ENCODE data around the gene SLC10A2.

The SLC10A2 gene

GRCh38 chr13:103055166-103055565, 11.1 kb downstream of the SLC10A2 start:
- DNase-seq (ENCODE audit: low read depth in 4 of 4, low spot score in 1 of 4) = no peak

- no peak for DNase-seq (ENCODE audit: low read depth in 4 of 4, low spot score in 1 of 4)
Observed at GRCh38 chr13:103046676-103047075, 19.5 kb downstream of the SLC10A2 start.

GRCh38 chr13:103044056-103044455, 22.2 kb downstream of the SLC10A2 start:
- DNase-seq (ENCODE audit: low read depth in 4 of 4, low spot score in 1 of 4) = no peak

- no peak for DNase-seq (ENCODE audit: low read depth in 4 of 4, low spot score in 1 of 4)
Observed at GRCh38 chr13:103040006-103040405, 26.2 kb downstream of the SLC10A2 start.

DNA sequence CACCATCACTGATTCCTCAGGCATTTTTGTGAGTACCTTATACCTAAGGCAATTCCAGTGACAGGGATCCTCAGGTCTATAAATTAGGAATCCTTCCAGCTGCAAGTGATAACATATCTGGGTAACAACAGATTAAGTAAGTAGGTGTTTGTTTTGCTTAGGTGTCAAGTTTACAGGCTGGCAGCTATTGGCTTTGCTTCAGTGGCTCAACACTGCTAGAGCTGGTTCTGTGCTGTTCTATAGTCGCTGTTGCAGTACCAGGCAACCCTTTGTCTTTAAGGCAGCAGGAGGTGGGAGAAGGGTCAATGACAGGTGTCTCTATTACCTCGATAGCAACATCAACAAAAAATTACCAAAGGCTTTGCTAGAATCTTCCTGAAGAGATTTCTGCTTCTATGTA, 27.0 kb downstream of the SLC10A2 start:
- DNase-seq (ENCODE audit: low read depth in 4 of 4, low spot score in 1 of 4) = no peak

DNA sequence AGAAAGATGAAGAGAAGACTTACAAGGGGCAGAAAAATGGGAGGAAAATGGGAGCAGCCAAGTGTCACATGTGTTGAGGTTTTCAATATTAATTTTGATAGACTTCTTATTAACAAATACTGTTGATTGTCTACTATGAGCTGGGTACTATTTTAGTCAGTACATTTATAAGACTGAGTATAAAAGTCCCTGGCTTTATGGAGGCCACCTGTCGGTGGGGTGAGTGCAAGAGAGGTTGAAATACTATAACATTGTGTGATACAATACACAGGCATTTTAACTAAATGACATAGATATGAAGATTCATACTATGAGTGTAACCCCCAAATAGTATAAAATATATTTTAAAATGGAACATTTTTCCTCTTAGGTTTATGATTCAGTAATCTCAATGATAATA, 29.9 kb downstream of the SLC10A2 start:
- no peak for DNase-seq (ENCODE audit: low read depth in 4 of 4, low spot score in 1 of 4)

DNA sequence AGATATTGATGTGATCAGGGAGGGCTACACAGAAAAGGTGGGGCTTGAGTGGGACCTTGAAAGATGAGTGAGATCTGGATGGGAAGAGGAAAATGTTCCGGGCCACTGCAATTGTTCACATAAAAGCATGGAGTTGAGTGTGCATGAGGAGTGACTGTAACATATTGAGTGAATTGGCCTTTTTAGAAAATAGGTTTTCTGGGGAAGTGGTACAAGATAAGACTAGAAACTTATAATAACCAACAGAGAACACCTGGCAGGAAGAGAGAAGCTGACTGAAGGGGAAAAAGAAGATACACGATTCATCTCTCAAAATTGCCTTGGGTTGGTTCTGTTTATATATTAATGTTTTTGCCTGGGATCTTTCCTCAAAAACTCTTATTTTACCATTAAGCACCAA, 32.2 kb downstream of the SLC10A2 start:
- DNase-seq (ENCODE audit: low read depth in 4 of 4, low spot score in 1 of 4) = no peak

DNA sequence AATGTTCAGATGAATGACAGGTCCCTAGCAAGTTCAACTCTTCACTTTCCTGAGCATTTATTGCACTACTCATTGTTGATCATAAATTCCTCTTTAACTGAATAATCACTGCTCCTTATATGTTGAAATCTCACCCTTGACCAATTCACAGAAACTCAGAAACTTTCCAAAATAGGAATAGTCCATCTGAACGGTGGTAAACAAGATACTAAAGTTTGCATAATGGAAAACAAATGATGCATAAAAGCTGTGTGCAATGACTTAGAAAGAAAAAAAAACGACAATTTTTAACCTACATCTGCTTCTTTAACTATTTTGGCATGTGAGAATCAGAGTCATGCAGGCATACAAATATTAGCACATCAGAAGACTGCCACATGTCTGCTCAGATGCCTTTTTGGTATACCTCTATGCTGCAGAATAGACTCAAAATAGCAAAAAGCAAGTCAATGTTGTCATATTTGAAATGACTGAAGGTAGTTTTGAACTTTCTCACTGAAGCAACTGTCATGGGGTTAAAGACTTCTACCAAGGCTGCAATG, 34.8 kb downstream of the SLC10A2 start:
- DNase-seq (ENCODE audit: low read depth in 4 of 4, low spot score in 1 of 4) = no peak

DNA sequence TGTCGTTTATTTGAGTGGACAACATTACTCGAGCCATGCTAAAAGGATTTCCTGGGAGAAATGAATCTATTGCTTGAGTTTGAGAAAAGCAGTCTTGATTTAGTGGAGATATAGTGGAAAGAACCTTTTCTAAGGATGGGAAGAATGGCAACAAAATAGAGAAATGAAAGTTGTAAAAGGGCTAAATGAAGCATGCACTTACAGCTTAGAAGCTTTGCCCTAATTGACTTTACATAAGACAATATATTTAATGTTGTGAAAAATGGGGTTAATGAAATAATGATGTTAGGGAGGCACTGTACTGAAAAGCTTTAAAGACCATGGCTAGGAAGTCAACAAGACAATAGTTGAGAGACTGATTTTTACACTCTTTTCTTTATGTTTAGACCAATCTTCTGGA, 35.4 kb downstream of the SLC10A2 start:
- no peak for DNase-seq (ENCODE audit: low read depth in 4 of 4, low spot score in 1 of 4)

DNA sequence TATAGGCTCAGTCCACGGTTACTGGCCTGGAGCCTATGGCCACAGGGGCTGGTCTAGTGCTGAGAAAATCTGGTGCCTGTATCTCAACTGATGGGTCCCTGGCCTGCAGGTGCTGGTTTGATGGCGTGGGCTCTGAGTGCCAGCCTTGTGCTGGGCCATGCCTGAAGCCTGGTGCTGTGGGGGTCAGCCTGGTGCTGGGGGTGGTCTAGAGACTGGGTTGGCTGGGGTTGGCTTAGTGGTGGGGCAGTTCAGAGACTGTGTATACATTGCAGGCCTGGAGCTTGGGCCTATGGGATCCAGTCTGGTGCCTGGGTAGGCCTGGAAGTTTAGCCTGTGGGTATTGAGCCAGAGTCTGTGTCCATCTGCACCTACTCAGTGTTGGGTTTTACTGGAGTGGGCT, 36.4 kb downstream of the SLC10A2 start:
- no peak for DNase-seq (ENCODE audit: low read depth in 4 of 4, low spot score in 1 of 4)

DNA sequence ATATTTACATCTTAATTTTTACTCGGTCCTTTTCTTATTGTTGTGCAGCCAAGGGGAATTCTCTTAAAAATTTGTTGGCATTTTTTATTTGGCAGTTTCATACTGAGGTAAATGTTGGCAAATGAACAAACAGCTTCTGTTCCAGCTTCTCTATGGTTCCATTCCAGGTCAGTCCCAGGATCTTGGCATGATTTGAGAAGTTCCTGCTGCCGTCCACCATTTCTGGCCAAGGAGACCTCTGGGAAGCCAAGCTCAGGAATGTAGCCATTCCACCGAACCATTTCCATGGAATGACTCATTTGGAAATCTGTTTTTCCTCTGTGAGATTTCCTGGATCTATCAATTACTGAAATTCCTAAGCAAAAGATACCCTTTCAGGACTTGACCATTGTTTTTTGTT, 43.9 kb downstream of the SLC10A2 start:
- no peak for DNase-seq (ENCODE audit: low read depth in 4 of 4, low spot score in 1 of 4)

GRCh38 chr13:103018556-103018955, 47.7 kb downstream of the SLC10A2 start:
- no peak for DNase-seq (ENCODE audit: low read depth in 4 of 4, low spot score in 1 of 4)

DNA sequence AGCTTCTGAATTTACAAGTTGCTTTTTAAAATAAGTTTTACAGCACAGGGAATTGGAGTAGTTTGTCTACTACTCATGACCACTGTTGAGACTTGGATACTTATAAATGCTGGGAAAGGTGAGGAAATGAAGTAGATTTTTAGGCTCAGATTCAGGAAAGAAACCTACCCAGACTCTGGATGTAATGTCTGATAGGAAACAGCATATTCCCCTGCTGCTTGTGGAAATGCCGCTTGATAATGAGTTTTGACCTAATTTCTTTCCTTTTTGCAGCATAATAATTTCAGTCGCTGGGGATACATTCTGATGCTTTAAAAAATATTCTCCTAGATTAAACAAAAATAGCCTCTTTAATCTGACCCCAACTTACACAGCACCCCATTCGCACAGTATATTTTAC, 53.6 kb downstream of the SLC10A2 start:
- no peak for DNase-seq (ENCODE audit: low read depth in 4 of 4, low spot score in 1 of 4)

DNA sequence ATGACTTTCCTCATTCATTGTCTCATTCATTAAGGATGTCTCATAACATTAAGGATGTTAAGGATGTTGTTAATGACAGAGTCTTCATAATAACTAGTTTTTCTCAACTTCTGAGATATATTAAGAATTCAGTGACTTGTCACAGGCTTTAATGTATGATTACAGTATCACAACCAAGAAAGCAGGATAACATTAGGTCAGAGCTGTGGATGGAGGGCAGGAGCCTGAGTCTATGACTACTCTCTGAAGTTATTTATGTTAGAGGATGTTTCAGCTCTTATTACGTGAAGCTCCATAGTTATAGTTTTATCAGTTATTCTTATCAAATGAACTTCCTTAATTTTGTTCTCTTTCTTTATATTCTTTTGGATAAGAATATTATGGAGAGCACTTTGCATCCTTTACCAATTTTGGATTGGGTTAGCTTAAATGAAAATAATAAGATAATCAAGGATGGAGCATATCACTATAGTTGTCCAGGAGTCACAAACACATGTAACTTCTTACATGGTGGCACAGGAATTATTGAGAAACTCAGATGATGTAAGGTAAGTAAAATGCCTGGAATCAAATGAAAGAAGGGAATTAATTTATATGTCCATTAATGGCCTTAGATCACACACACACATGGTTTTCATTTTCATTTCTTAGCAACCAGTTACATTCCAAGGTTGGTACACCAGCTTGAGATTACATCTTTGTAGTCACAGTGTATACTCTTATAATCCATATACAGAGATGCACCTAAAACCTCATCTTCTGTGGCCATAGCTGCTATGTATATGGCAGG, 57.0 kb downstream of the SLC10A2 start:
- DNase-seq (ENCODE audit: low read depth in 4 of 4, low spot score in 1 of 4) = no peak

GRCh38 chr13:103007427-103007762, 58.8 kb downstream of the SLC10A2 start:
- no peak for DNase-seq (ENCODE audit: low read depth in 4 of 4, low spot score in 1 of 4)

GRCh38 chr13:103006641-103007426, 59.4 kb downstream of the SLC10A2 start:
- DNase-seq (ENCODE audit: low read depth in 4 of 4, low spot score in 1 of 4) = no peak

DNA sequence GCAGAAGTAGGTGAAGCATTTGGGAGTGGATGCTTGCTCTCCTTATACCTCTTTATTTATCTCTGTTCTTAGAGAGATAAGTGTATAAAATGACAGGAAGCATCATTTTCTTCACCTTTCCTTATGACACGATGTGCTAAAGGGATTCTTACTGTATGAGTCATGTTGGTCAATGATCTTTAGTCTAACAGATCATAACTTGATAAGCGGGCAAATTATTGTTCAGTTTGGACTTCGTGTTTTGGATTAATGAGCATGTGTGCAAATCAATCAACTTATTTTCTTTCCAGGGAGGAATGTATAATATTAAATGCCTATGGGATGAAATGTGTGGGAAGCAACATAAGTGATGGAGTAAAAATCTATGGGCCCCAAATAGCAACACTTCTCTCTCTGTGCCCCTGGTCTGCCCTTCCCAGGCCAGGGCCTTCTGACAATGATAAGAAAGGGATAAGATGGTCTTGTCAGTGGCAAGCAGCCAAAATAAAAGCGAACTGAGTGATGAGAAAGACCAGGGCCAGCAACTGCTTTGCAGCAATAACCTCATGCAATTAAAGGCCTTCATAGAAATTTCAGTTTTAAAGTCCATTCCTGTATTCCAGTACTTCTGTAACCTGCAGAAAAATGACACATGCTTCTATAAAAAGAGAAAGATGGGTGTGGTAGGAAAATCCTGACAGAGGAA, 61.4 kb downstream of the SLC10A2 start:
- no peak for DNase-seq (ENCODE audit: low read depth in 4 of 4, low spot score in 1 of 4)

DNA sequence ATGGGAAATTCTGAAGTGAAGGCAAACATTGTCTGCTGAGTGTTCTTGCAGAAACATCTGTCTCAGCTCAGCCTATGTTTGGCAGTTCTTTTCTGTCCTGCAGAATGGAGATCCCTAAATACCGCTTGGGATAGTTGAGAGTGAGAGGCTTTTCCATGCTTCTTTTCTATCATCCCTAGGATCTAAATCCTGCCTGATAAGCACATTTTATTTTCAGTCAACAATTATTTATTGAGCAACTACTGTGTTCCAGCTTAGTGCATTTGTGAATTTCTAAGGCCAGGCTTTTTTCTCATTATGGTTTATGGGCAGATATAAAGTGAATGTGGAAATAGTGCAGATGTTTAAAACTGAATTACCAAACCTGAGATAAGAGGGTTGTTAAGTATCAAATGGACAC, 62.6 kb downstream of the SLC10A2 start:
- DNase-seq (ENCODE audit: low read depth in 4 of 4, low spot score in 1 of 4) = no peak

- no peak for DNase-seq (ENCODE audit: low read depth in 4 of 4, low spot score in 1 of 4)
Observed at GRCh38 chr13:103002279-103002678, 63.9 kb downstream of the SLC10A2 start.

GRCh38 chr13:103000157-103000556, 66.1 kb downstream of the SLC10A2 start:
- DNase-seq (ENCODE audit: low read depth in 4 of 4, low spot score in 1 of 4) = no peak

DNA sequence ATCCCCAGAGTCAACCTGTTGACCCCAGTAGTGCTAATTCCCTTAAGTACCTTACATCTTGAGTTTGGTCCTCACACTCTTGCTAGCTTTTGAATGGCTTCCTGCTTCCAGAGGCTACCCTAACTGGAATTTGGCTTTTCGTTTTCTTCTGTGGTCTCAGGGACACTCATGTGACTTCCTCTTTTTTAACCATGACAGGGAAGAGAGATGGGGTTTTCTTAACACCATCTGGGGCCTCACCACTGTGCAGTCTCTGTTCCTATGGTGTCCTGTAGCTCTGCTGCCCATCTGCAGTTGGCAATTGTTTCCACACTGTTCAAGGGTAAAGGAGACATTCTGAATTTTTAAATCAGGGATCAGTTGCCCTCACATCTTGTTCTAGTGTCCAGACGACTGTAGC, 66.7 kb downstream of the SLC10A2 start:
- DNase-seq (ENCODE audit: low read depth in 4 of 4, low spot score in 1 of 4) = no peak
